ENCODE data around the gene WNT1. TPM values are rescaled to one million over a fixed set of nuclear protein-coding genes. Genes with fewer than 3 reads are reported as not detected.

Gene WNT1
- total RNA-seq, 1 donor from 2014 or later, result not detected

GRCh38 chr12:48973531-48973930 is 4.6 kb upstream of the WNT1 start:
- no peaks in the 10 kb centered on the region for H3K36me3 ChIP-seq (ENCODE audit: control insufficient read depth, insufficient read depth, low read length)
- DNase-seq (ENCODE audit: low read depth) (no peak), FAIRE-seq (no peak)
- TF ChIP-seq, protein P1, sequence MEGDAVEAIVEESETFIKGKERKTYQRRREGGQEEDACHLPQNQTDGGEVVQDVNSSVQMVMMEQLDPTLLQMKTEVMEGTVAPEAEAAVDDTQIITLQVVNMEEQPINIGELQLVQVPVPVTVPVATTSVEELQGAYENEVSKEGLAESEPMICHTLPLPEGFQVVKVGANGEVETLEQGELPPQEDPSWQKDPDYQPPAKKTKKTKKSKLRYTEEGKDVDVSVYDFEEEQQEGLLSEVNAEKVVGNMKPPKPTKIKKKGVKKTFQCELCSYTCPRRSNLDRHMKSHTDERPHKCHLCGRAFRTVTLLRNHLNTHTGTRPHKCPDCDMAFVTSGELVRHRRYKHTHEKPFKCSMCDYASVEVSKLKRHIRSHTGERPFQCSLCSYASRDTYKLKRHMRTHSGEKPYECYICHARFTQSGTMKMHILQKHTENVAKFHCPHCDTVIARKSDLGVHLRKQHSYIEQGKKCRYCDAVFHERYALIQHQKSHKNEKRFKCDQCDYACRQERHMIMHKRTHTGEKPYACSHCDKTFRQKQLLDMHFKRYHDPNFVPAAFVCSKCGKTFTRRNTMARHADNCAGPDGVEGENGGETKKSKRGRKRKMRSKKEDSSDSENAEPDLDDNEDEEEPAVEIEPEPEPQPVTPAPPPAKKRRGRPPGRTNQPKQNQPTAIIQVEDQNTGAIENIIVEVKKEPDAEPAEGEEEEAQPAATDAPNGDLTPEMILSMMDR (IDR thresholded peaks at IDR 0.05; ENCODE audit: insufficient read depth, low read length, severe bottlenecking), result no peak
- peaks cover 51% of the 10 kb centered on the region for H3K27me3 ChIP-seq (ENCODE audit: control insufficient read depth, insufficient read depth, low read length)
- no peak overlapping the region for H3K4me3 ChIP-seq (ENCODE audit: low read depth, low read length)

DNA sequence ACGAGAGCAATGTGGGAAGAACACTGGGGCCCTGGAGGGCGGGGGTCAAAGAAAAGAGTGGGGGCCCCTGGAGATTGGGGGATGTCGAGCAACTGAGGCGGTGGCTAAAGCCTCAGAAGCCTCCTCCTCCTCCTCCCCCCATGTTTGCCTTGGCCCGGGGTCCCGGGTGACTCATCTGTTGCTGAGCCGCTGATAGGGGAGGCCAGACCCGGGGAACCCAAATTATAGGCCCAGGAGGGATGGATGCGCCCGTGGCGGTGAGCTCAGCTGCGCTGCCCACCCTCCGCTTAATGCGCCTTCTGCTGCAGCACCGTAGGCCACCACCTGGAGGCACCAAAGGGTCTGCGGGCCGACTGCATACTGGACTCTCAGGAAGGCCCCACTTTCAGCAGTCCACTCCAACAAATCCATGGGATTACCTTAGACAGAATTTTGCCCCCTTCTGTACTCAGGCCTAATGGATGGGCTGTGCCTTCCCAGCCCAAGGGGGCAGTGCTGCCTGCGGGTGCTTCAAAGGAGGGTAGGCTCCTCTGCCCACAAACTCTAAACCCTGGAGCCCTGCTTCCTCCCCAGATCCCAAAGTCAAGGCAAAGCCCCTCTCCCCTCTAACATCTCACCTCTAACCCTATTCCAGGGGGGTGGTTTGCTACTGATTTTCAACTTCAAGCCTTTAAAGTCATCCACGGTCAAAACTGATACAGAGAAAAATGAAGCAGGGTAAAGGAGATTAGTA is 4.0 kb upstream of the WNT1 start:
- DNase-seq (ENCODE audit: low read depth) (no peak), FAIRE-seq (no peak)
- peaks cover 57% of the 10 kb centered on the region for H3K27me3 ChIP-seq (ENCODE audit: control insufficient read depth, insufficient read depth, low read length)
- H3K4me3 ChIP-seq (ENCODE audit: low read depth, low read length), result no peak overlapping the region
- TF ChIP-seq, protein P1 (IDR thresholded peaks at IDR 0.05; ENCODE audit: insufficient read depth, low read length, severe bottlenecking), result peak; percentile 70
- no peaks in the 10 kb centered on the region for H3K36me3 ChIP-seq (ENCODE audit: control insufficient read depth, insufficient read depth, low read length)

- Histone ChIP-seq H3K27me3 (ENCODE audit: control insufficient read depth, insufficient read depth, low read length) (peaks cover 64% of the 10 kb centered on the region), H3K4me3 (ENCODE audit: low read depth, low read length) (no peak overlapping the region), H3K36me3 (ENCODE audit: control insufficient read depth, insufficient read depth, low read length) (no peaks in the 10 kb centered on the region)
- FAIRE-seq (peak; percentile 47), DNase-seq (ENCODE audit: low read depth) (no peak)
- TF ChIP-seq, protein P1 (IDR thresholded peaks at IDR 0.05; ENCODE audit: insufficient read depth, low read length, severe bottlenecking), result peak; percentile 85
These were observed 536 bp upstream of the WNT1 start for GRCh38 chr12:48977290-48978281.

GRCh38 chr12:48978741-48979601 is 849 bp downstream of the WNT1 start:
- DNase-seq (ENCODE audit: low read depth) (no peak), FAIRE-seq (no peak)
- TF ChIP-seq, protein P1 (IDR thresholded peaks at IDR 0.05; ENCODE audit: insufficient read depth, low read length, severe bottlenecking), result no peak
- H3K27me3 ChIP-seq (ENCODE audit: control insufficient read depth, insufficient read depth, low read length), result peaks cover 60% of the 10 kb centered on the region
- no peak overlapping the region for H3K4me3 ChIP-seq (ENCODE audit: low read depth, low read length)
- no peaks in the 10 kb centered on the region for H3K36me3 ChIP-seq (ENCODE audit: control insufficient read depth, insufficient read depth, low read length)

DNA sequence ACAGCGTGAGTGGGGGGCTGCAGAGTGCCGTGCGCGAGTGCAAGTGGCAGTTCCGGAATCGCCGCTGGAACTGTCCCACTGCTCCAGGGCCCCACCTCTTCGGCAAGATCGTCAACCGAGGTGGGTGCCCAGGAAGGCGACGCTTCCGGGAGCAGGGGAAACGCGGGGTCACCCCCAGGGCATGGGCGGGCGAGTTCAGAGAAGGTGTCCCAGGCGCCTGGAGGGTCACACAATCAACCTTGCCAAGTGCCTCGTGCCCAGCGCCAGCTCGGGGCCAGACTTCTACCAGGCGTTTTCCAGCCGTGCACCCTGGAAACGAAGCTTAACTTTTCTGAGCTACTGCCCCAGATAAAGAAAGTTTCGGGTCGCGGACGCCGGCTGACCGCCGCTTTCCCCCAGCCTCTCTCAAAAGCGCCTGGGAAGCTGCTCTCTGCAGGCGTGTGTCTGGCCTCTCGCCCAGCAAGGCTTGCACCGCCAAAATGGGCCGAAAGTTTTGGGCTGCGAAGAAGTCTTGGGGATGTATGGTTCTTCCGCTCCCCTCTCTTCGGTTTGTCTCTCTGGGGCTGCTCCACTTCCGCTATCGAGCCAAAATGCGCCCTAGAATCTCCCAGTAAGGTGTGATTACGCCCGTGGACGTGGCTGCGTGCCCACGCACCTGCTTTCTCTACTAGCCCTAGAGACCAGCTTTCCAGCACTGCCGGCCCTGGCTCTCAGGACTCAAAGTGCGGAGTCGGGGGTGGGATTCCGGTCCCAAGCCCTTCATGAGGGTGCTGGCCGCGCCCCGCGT is 1.7 kb downstream of the WNT1 start:
- Histone ChIP-seq H3K27me3 (ENCODE audit: control insufficient read depth, insufficient read depth, low read length) (peaks cover 63% of the 10 kb centered on the region), H3K36me3 (ENCODE audit: control insufficient read depth, insufficient read depth, low read length) (no peaks in the 10 kb centered on the region), H3K4me3 (ENCODE audit: low read depth, low read length) (no peak overlapping the region)
- no peak for FAIRE-seq
- DNase-seq (ENCODE audit: low read depth), result no peak
- TF ChIP-seq, protein P1 (IDR thresholded peaks at IDR 0.05; ENCODE audit: insufficient read depth, low read length, severe bottlenecking), result no peak

Measured in bronchial epithelial cell (primary cell).